ENCODE results near the gene ACTR3.

The ACTR3 gene

DNA sequence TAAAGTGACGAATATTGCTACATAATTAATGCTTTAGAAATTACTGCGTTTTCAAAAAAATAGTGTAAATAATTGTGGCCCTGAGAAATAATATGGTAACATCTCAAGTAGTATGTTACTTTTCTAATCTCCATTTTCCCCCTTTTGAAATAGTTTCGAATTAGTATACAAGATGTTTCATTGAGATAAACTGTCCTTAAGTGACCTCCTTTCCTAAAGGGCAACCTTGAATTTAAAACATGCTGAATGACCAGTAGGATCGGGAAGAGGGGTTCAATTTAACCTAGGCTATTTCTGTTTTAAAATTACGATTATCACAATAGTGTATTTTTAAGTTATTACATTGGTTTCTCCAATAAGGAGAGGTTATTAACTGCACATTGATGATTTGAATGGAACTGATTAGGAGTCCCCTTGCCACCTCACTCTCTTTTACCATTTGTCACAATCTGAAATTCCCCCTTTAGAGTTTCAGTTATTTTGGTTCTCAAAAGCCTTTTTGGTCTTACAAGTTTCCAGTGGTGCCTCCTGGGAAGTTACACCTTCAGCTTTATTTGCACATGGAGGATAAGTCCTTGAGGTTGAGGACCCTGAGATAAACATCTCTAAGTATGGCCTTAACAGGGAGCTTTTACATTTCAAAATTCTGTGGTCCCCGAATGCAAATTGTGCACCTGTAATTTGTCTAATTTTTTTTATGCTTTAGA, 2.3 kb downstream of the ACTR3 start:
- TF ChIP-seq, protein P1, sequence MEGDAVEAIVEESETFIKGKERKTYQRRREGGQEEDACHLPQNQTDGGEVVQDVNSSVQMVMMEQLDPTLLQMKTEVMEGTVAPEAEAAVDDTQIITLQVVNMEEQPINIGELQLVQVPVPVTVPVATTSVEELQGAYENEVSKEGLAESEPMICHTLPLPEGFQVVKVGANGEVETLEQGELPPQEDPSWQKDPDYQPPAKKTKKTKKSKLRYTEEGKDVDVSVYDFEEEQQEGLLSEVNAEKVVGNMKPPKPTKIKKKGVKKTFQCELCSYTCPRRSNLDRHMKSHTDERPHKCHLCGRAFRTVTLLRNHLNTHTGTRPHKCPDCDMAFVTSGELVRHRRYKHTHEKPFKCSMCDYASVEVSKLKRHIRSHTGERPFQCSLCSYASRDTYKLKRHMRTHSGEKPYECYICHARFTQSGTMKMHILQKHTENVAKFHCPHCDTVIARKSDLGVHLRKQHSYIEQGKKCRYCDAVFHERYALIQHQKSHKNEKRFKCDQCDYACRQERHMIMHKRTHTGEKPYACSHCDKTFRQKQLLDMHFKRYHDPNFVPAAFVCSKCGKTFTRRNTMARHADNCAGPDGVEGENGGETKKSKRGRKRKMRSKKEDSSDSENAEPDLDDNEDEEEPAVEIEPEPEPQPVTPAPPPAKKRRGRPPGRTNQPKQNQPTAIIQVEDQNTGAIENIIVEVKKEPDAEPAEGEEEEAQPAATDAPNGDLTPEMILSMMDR (IDR thresholded peaks at IDR 0.05; ENCODE audit: insufficient read depth, low read length, poor library complexity, severe bottlenecking): no peak
- H3K4me3 ChIP-seq (replicated peaks; ENCODE audit: low read depth, low read length): peak overlapping the region; percentile 97
- H3K27me3 ChIP-seq (replicated peaks; ENCODE audit: control insufficient read depth, insufficient read depth, low read length): no peaks in the 10 kb centered on the region
- DNase-seq (ENCODE audit: extremely low read depth, insufficient read length): no peak
- peaks cover 1% of the 10 kb centered on the region; the same call in 1 of the 2 replicates for H3K36me3 ChIP-seq (ENCODE audit: control insufficient read depth, insufficient read depth, low read length)

DNA sequence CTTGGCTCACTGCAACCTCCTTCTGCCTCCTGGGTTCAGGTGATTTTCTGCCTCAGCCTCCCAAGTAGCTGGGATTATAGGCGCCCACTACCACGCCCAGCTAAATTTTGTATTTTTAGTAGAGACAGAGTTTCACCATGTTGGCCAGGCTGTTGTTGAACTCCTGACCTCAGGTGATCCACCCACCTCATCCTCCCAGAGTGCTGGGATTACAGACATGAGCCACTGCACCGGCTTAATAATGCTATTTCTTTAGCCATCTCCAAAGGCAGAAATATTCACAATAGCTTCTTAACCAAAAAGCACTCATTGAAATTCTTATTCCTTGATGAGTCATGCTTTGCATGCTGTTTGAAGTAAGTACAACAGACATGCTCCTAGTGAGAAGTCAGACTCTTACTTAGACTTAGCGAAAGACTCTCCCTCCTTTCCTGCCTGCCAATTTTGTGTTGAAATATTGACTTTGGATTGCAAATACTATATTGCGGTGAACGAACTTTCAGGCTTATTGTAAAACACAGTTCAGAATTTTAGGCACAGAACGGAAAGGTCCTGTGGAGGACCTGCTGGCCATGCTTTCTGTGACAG, 4.4 kb downstream of the ACTR3 start:
- TF ChIP-seq, protein P1 (IDR thresholded peaks at IDR 0.05; ENCODE audit: insufficient read depth, low read length, poor library complexity, severe bottlenecking): no peak
- H3K27me3 ChIP-seq (replicated peaks; ENCODE audit: control insufficient read depth, insufficient read depth, low read length): no peaks in the 10 kb centered on the region
- DNase-seq (ENCODE audit: extremely low read depth, insufficient read length): no peak
- peaks cover 1% of the 10 kb centered on the region; the same call in 1 of the 2 replicates for H3K36me3 ChIP-seq (ENCODE audit: control insufficient read depth, insufficient read depth, low read length)
- H3K4me3 ChIP-seq (replicated peaks; ENCODE audit: low read depth, low read length): peak overlapping the region; percentile 53

DNA sequence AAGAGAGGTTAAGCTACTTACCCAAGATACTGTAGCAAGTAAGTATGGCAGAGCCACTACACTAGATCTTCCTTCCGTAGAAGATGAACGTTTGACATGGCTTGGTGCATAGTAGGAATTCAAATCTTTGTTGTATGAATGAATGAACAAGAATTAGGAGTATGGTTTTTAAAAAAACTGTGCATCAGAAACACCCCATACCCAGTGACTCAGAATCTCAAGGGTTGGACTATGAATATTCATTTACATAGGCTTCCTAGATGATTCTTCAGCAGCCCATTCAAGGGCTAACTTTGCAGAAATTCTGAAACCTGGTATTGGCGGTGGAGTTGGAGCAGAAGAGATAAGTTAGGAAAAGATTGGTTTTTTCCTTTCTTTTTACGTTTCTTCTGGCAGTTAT, 5.4 kb downstream of the ACTR3 start:
- H3K36me3 ChIP-seq (ENCODE audit: control insufficient read depth, insufficient read depth, low read length): peaks cover 1% of the 10 kb centered on the region; the same call in 1 of the 2 replicates
- DNase-seq (ENCODE audit: extremely low read depth, insufficient read length): no peak
- TF ChIP-seq, protein P1 (IDR thresholded peaks at IDR 0.05; ENCODE audit: insufficient read depth, low read length, poor library complexity, severe bottlenecking): no peak
- H3K4me3 ChIP-seq (replicated peaks; ENCODE audit: low read depth, low read length): peak overlapping the region; percentile 53
- no peaks in the 10 kb centered on the region for H3K27me3 ChIP-seq (replicated peaks; ENCODE audit: control insufficient read depth, insufficient read depth, low read length)

DNA sequence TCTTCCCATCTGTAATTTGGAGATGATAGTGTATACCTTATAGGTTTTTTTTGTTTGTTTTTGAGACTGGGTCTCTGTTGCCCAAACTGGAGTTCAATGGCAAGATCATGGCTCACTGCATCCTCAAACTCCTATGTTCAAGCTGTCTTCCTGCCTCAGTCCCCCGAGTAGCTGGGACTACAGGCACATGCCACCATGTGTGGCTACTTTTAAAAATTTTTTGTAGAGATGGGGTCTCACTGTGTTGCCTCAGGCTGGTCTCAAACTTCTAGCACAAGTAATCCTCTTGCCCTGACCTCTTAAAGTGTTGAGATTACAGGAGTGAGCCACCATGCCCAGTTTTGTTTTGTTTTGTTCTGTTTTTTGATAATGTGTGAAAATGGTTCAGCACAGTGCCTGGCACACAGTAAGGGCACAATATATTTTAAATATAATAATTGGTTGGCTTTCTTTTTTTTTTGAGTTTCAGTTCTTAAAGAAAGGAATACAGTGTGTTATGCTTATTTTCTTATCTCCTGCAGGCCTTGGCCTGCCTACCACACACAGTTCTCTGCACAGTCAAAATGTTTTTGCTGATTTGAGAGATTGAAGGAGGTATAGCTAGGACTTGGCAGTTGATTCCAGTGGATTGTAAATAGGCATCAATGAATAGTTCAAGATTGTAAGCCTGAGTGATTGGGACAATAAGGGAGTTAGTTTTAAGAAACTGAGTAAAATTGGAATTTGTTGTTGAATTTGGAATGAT, 6.1 kb downstream of the ACTR3 start:
- TF ChIP-seq, protein P1 (IDR thresholded peaks at IDR 0.05; ENCODE audit: insufficient read depth, low read length, poor library complexity, severe bottlenecking): no peak
- DNase-seq (ENCODE audit: extremely low read depth, insufficient read length): no peak
- Histone ChIP-seq H3K4me3 (replicated peaks; ENCODE audit: low read depth, low read length) (peak overlapping the region; percentile 53), H3K36me3 (ENCODE audit: control insufficient read depth, insufficient read depth, low read length) (peaks cover 1% of the 10 kb centered on the region), H3K27me3 (replicated peaks; ENCODE audit: control insufficient read depth, insufficient read depth, low read length) (no peaks in the 10 kb centered on the region)

DNA sequence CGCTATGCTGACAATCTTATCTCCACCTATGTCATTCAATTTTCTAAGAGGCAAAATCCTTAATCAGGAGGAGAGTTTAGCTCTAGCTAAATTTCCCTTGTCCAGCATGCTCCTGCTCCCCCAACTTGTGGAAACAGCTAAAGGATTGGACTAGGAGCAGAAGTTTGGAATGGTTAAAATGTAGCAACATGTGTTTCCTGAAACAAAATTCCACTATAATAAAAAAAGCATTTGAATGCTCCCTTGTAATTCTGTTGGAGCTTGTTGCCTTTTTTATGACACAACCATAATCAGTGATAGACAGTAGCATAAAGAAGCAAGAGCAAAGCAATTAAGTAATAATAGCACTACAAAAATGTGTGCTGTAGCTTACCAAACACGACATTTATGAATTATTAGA, 6.9 kb downstream of the ACTR3 start:
- TF ChIP-seq, protein P1 (IDR thresholded peaks at IDR 0.05; ENCODE audit: insufficient read depth, low read length, poor library complexity, severe bottlenecking): no peak
- Histone ChIP-seq H3K4me3 (replicated peaks; ENCODE audit: low read depth, low read length) (no peak overlapping the region), H3K27me3 (replicated peaks; ENCODE audit: control insufficient read depth, insufficient read depth, low read length) (no peaks in the 10 kb centered on the region), H3K36me3 (ENCODE audit: control insufficient read depth, insufficient read depth, low read length) (peaks cover 1% of the 10 kb centered on the region)
- DNase-seq (ENCODE audit: extremely low read depth, insufficient read length): no peak

Data from GM06990 (cell line).